ENCODE measurements around the gene ASS1.
"Not testable (repeated sequence)": the region's sequence is repeated elsewhere in the genome, so short reads cannot be mapped to it uniquely, and the experiment has no call there.

The ASS1 gene

GRCh38 chr9:130444565-130445221 is at the start of gene ASS1:
TSS of gene ASS1 (plus strand) at chr9:130444961. CDS start at chr9:130452229, 7,268 bp downstream.
- TF ChIP-seq CTCF (IDR thresholded peaks at IDR 0.05; ENCODE audit: insufficient read depth, low read length, missing control alignments): no peak
- ChIA-PET CTCF (interaction anchor here (0.9 kb wide), 1 partner anchor 16 kb away, joined by 5 read pairs; no protein-coding TSS in a partner anchor), POLR2A (no interaction called here)
- DNase-seq (ENCODE audit: low read depth, low spot score): no peak
- H3K4me3 ChIP-seq (ENCODE audit: low read depth, low read length): peak within 1 kb of the TSS; percentile 59

DNA sequence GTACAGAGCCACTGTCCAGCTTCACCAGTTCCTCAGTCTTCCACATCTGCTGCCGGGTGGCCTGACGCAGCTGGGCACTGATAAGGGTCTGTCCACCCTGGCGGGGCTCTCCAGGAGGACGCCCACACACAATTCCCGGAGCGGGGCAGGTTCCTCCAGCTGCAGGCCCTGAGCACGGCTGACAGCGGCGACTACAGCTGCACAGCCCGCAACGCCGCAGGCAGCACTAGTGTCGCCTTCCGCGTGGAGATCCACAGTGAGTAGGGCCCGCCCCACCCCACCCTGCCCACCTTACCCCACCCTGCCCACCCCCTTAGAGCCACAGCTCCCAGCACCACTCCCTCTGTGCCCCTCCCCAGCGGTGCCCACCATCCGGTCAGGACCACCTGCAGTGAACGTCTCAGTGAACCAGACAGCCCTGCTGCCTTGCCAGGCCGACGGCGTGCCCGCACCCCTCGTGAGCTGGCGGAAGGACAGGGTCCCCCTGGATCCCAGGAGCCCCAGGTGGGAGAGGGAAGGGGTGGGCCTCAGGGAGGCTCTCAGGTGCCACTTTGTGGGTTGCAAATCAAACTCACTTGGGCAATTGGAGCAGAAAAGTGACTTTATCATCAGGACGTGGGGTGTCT is 48.8 kb upstream of the ASS1 start:
- ChIA-PET CTCF (no interaction called here), POLR2A (no interaction called here)
- no peak for TF ChIP-seq CTCF (IDR thresholded peaks at IDR 0.05; ENCODE audit: insufficient read depth, low read length, missing control alignments)
- H3K4me3 ChIP-seq (ENCODE audit: low read depth, low read length): no peak overlapping the region
- DNase-seq (ENCODE audit: low read depth, low spot score): no peak

DNA sequence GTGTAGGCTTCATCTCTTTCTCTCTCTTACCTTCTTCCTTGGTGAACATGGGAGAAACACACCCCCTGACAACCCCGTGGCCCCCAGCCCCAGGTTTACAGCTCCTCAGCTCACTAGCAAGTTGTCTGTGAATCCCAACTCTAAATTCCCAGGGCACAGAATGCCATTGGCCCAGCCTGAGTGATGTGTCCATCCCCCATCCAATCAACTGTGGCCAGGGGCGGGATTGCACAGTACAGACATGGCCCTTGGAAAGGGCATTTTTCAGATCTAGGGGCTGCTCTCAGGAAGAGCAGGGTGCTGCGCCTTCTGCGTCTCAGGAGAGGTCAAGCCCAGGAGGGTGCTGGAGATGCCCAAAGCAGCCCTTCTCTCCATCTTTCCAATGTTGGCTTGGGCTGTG is 48.2 kb upstream of the ASS1 start:
- POLR2A ChIA-PET: no interaction called here
- no peak for TF ChIP-seq CTCF (IDR thresholded peaks at IDR 0.05; ENCODE audit: insufficient read depth, low read length, missing control alignments)
- DNase-seq (ENCODE audit: low read depth, low spot score): no peak
- no peak overlapping the region for H3K4me3 ChIP-seq (ENCODE audit: low read depth, low read length)
- CTCF ChIA-PET: no interaction called here

- ChIA-PET CTCF (interaction anchor here (0.6 kb wide), 1 partner anchor 704 kb away, joined by 3 read pairs; no protein-coding TSS in a partner anchor), POLR2A (no interaction called here)
- no peak for DNase-seq (ENCODE audit: low read depth, low spot score)
- H3K4me3 ChIP-seq (ENCODE audit: low read depth, low read length): no peak overlapping the region
- no peak for TF ChIP-seq CTCF (IDR thresholded peaks at IDR 0.05; ENCODE audit: insufficient read depth, low read length, missing control alignments)
Measured at GRCh38 chr9:130398487-130399240, 46.1 kb upstream of the ASS1 start.

DNA sequence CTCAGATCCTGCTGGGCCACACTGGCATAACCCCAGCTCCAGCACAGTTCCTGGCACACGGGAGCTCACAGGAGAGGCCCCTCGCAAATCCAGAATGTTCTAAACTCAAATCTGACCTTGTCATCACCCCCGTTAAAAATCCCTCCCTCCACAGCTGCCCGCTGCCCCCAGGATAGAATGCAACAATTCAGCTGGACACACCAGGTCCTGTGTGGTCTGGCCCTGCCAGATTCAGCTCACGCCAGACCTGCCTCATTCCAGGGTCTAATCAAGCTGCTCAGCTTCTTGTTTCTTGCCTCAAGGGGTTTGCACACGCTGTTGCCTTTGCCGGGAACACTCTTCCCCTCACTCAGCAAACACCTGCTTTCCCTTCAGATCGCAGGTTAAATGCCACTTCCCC is 45.0 kb upstream of the ASS1 start:
- no peak for TF ChIP-seq CTCF (IDR thresholded peaks at IDR 0.05; ENCODE audit: insufficient read depth, low read length, missing control alignments)
- ChIA-PET POLR2A (no interaction called here), CTCF (no interaction called here)
- no peak for DNase-seq (ENCODE audit: low read depth, low spot score)
- no peak overlapping the region for H3K4me3 ChIP-seq (ENCODE audit: low read depth, low read length)

GRCh38 chr9:130400870-130401269 is 43.9 kb upstream of the ASS1 start:
- ChIA-PET POLR2A (no interaction called here), CTCF (interaction anchor here (1.3 kb wide), 1 partner anchor 293 kb away, joined by 3 read pairs; no protein-coding TSS in a partner anchor)
- no peak overlapping the region for H3K4me3 ChIP-seq (ENCODE audit: low read depth, low read length)
- no peak for TF ChIP-seq CTCF (IDR thresholded peaks at IDR 0.05; ENCODE audit: insufficient read depth, low read length, missing control alignments)
- DNase-seq (ENCODE audit: low read depth, low spot score): no peak

DNA sequence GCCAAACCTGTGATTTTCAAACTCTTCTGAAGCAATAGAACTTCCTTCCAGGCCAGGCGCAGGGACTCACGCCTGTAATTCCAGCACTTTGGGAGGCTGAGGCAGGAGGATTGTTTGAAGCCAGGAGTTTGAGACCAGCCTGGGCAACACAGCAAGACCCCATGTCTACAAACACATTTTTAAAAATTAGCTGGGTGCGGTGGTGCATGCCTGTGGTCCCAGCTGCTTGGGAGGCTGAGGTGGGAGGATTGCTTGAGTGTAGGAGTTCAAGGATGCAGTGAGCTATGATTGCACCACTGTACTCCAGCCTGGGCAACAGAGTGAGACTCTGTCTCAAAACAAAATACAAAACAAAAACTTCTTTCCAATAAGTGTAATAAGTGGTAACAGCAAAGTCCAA is 43.0 kb upstream of the ASS1 start:
- DNase-seq (ENCODE audit: low read depth, low spot score); POLR2A ChIA-PET; CTCF ChIA-PET; H3K4me3 ChIP-seq (ENCODE audit: low read depth, low read length): not testable (repeated sequence)

Data from AG04449 (cell line).